Measurements from ENCODE around the gene PROM1.

The PROM1 gene

DNA sequence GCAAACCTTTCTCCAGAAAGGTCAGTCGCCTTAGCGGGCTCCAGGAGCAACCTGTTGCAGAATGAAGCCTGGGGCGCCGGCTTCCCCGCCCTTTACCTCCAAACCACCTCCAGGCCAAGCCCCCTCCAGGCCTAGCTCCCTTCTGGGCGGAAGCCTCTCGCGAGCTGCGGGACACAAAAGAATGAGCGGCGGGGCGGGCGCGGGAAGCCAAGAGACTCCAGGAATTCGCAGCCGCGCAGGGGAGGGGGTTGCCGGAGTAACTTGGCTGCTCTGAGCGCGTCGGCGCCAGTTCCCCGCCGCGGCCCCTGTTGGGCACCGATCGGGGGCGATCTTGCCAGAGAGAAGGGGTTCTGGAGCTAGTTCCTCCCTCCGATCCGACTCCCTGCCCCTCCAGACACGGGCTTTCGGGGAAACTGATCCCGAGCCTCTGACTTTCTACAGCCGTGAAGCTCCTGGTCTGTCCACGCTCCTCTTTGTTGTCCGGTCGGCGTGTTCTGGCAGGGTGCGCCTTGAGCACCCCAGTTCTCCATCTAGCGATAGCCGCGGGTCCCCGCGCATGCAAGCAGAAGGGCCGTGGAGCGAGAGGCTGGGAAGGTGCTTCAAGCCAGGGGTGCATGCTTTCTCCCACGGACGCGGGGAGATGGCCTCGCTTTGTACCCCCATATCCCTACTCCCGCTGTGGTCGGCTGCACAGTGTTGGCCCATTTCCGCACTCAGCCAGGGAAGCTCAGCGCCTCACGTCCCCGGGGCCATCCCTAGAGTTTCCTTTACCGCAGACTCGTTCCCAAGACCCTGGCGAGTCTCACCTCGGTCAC, 1.2 kb downstream of the PROM1 start:
- no peak overlapping the region for H3K4me3 ChIP-seq (ENCODE audit: low read depth in 1 of 2, low read length in 2 of 2)
- no peak for DNase-seq

DNA sequence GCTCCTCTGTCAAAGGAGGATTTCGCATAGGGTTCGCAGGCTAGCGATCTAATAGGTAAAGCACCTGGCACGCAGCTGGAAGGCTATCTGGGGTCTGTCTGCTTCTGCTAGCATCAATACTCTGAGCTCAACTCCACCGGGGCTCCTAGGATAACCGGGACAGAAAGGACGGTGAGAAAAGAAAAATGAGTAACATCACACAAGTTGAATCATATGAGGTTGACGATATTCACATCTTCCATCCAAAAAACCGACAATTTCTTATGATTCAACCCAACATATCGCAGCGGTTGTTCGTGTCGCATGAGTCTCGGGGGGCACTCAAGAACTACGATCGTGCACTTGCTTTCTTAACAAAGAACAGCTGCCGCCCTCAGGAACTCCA, 1.8 kb downstream of the PROM1 start:
- Histone ChIP-seq H4K20me1 (ENCODE audit: insufficient read depth, low read length) (no peaks in the 10 kb centered on the region), H3K9me3 (ENCODE audit: insufficient read depth, low read length, severe bottlenecking) (no peaks in the 10 kb centered on the region), H3K79me2 (ENCODE audit: insufficient read depth, low read length) (no peaks in the 10 kb centered on the region), H3K36me3 (ENCODE audit: insufficient read depth, low read length) (no peaks in the 10 kb centered on the region), H3K27me3 (ENCODE audit: insufficient read depth, low read length, poor library complexity) (peaks cover 7% of the 10 kb centered on the region), H3K4me3 (ENCODE audit: low read depth in 1 of 2, low read length in 2 of 2) (no peak overlapping the region), H3K4me1 (ENCODE audit: insufficient read depth, low read length) (no peaks in the 10 kb centered on the region), H3K4me2 (ENCODE audit: insufficient read depth, low read length) (no peak overlapping the region), H3K9ac (ENCODE audit: low read depth, low read length) (no peak overlapping the region), H2AFZ (ENCODE audit: low read depth, low read length) (no peak overlapping the region), H3K27ac (ENCODE audit: low read length) (no peak overlapping the region)
- TF ChIP-seq EZH2 (IDR thresholded peaks at IDR 0.05; ENCODE audit: borderline replicate concordance, low read depth, low read length, severe bottlenecking) = no peak
- TF ChIP-seq, protein P1, sequence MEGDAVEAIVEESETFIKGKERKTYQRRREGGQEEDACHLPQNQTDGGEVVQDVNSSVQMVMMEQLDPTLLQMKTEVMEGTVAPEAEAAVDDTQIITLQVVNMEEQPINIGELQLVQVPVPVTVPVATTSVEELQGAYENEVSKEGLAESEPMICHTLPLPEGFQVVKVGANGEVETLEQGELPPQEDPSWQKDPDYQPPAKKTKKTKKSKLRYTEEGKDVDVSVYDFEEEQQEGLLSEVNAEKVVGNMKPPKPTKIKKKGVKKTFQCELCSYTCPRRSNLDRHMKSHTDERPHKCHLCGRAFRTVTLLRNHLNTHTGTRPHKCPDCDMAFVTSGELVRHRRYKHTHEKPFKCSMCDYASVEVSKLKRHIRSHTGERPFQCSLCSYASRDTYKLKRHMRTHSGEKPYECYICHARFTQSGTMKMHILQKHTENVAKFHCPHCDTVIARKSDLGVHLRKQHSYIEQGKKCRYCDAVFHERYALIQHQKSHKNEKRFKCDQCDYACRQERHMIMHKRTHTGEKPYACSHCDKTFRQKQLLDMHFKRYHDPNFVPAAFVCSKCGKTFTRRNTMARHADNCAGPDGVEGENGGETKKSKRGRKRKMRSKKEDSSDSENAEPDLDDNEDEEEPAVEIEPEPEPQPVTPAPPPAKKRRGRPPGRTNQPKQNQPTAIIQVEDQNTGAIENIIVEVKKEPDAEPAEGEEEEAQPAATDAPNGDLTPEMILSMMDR (IDR thresholded peaks at IDR 0.05; ENCODE audit: borderline replicate concordance, extremely low read depth, low read length, poor library complexity, severe bottlenecking) = no peak
- no peak for ATAC-seq (ENCODE audit: insufficient read depth, low read depth)
- DNase-seq = no peak

More for the DNA sequence above, 1.2 kb downstream of the PROM1 start:
- H4K20me1 ChIP-seq (ENCODE audit: insufficient read depth, low read length) = no peaks in the 10 kb centered on the region
- H3K79me2 ChIP-seq (ENCODE audit: insufficient read depth, low read length) = no peaks in the 10 kb centered on the region
- H2AFZ ChIP-seq (ENCODE audit: low read depth, low read length) = no peak overlapping the region
- H3K4me2 ChIP-seq (ENCODE audit: insufficient read depth, low read length) = no peak overlapping the region
- peaks cover 7% of the 10 kb centered on the region for H3K27me3 ChIP-seq (ENCODE audit: insufficient read depth, low read length, poor library complexity)
- no peak overlapping the region for H3K9ac ChIP-seq (ENCODE audit: low read depth, low read length)
- no peaks in the 10 kb centered on the region for H3K36me3 ChIP-seq (ENCODE audit: insufficient read depth, low read length)
- no peaks in the 10 kb centered on the region for H3K4me1 ChIP-seq (ENCODE audit: insufficient read depth, low read length)
- no peak overlapping the region for H3K27ac ChIP-seq (ENCODE audit: low read length)
- TF ChIP-seq, protein P1 (IDR thresholded peaks at IDR 0.05; ENCODE audit: borderline replicate concordance, extremely low read depth, low read length, poor library complexity, severe bottlenecking) = no peak
- no peak for ATAC-seq (ENCODE audit: insufficient read depth, low read depth)
- H3K9me3 ChIP-seq (ENCODE audit: insufficient read depth, low read length, severe bottlenecking) = no peaks in the 10 kb centered on the region

DNA sequence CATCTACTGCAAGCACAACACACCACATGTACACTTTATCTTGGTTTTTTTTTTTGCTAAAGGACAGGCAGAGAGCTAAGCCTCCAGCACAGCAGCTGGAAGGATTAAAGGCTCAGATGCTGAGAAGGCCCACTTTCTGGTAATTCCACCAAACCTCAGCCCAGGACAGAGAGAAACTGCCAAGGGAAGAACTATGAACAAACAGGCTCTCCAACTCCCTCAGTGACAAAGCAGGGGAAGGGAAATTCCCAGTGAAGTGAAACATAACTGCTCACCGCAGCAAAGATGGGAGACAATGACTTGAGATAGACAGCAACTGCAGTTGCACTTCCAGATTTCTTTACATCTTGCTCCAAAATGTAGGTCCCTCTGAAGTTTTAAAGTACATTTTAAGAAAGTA, 4.8 kb downstream of the PROM1 start:
- no peak for DNase-seq
- Histone ChIP-seq H3K27me3 (ENCODE audit: insufficient read depth, low read length, poor library complexity) (peaks cover 17% of the 10 kb centered on the region), H3K4me3 (ENCODE audit: low read depth in 1 of 2, low read length in 2 of 2) (no peak overlapping the region)

More for the DNA sequence above, 4.8 kb downstream of the PROM1 start:
- ATAC-seq (ENCODE audit: insufficient read depth, low read depth) = no peak
- Histone ChIP-seq H3K9me3 (ENCODE audit: insufficient read depth, low read length, severe bottlenecking) (no peaks in the 10 kb centered on the region), H3K4me2 (ENCODE audit: insufficient read depth, low read length) (no peak overlapping the region), H3K4me1 (ENCODE audit: insufficient read depth, low read length) (no peaks in the 10 kb centered on the region), H2AFZ (ENCODE audit: low read depth, low read length) (no peak overlapping the region), H3K9ac (ENCODE audit: low read depth, low read length) (no peak overlapping the region), H3K27ac (ENCODE audit: low read length) (no peak overlapping the region), H4K20me1 (ENCODE audit: insufficient read depth, low read length) (no peaks in the 10 kb centered on the region), H3K36me3 (ENCODE audit: insufficient read depth, low read length) (no peaks in the 10 kb centered on the region), H3K79me2 (ENCODE audit: insufficient read depth, low read length) (no peaks in the 10 kb centered on the region)
- TF ChIP-seq EZH2 (IDR thresholded peaks at IDR 0.05; ENCODE audit: borderline replicate concordance, low read depth, low read length, severe bottlenecking) = no peak
- TF ChIP-seq, protein P1 (IDR thresholded peaks at IDR 0.05; ENCODE audit: borderline replicate concordance, extremely low read depth, low read length, poor library complexity, severe bottlenecking) = no peak

Data from DND-41 (cell line).